OCI-LY1 (cell line): ENCODE results near the gene IFT74.

Experiments
- H2AFZ ChIP-seq: fragments of 200-600 bp; sonication (generic), shearing (Covaris generic); 2 replicates; pipeline ENCODE4 v1.6.0; 2014; ENCODE audit warnings: antibody characterized with exemption, mild to moderate bottlenecking, low read length
- H3F3A ChIP-seq: fragments of 200-600 bp; sonication (generic), shearing (Covaris generic); 2 replicates; pipeline ENCODE4 v1.6.0; 2014; ENCODE audit warnings: mild to moderate bottlenecking, antibody characterized with exemption, low read length, moderate library complexity; ENCODE audit not compliant: insufficient read depth
- H3K27ac ChIP-seq: fragments of 200-600 bp; sonication (generic); 2 replicates; pipeline ENCODE4 v1.5.1; 2014; ENCODE audit warnings: low read length, mixed run types, mild to moderate bottlenecking, low read depth; ENCODE audit not compliant: poor library complexity, severe bottlenecking
- H3K27me3 ChIP-seq: fragments of 200-600 bp; sonication (generic); 2 replicates; pipeline ENCODE4 v1.6.0; 2014; ENCODE audit warnings: antibody characterized with exemption, mild to moderate bottlenecking, low read length, moderate library complexity; ENCODE audit not compliant: insufficient read depth
- H3K36me3 ChIP-seq: fragments of 200-600 bp; sonication (generic); 2 replicates; pipeline ENCODE4 v1.6.1; 2014; ENCODE audit warnings: mild to moderate bottlenecking, antibody characterized with exemption, low read length, moderate library complexity, mixed read lengths; ENCODE audit not compliant: insufficient read depth
- H3K4me1 ChIP-seq: fragments of 200-600 bp; sonication (generic); 2 replicates; pipeline ENCODE4 v1.5.1; 2014; ENCODE audit warnings: mild to moderate bottlenecking, low read length, moderate library complexity; ENCODE audit not compliant: insufficient read depth, severe bottlenecking
- H3K4me2 ChIP-seq: fragments of 200-600 bp; sonication (generic), shearing (Covaris generic); 2 replicates; pipeline ENCODE4 v1.6.1; 2014; ENCODE audit warnings: low read length
- H3K4me3 ChIP-seq: fragments of 200-600 bp; sonication (generic); 2 replicates; pipeline ENCODE4 v1.5.1; 2014; ENCODE audit warnings: low read length, low read depth, mild to moderate bottlenecking, mixed read lengths; ENCODE audit not compliant: poor library complexity, severe bottlenecking
- H3K79me2 ChIP-seq: fragments of 200-600 bp; shearing (Covaris generic); 2 replicates; pipeline ENCODE4 v1.6.1; 2016; ENCODE audit warnings: mixed run types, low read length, mixed read lengths; ENCODE audit not compliant: insufficient read depth
- H3K9ac ChIP-seq: fragments of 200-600 bp; sonication (generic), shearing (Covaris generic); 2 replicates; pipeline ENCODE4 v1.6.1; 2014; ENCODE audit warnings: mild to moderate bottlenecking, low read length, mixed read lengths
- H3K9me2 ChIP-seq: fragments of 200-600 bp; sonication (generic), shearing (Covaris generic); 2 replicates; pipeline ENCODE4 v1.6.1; 2014; ENCODE audit warnings: low read depth, mild to moderate bottlenecking, low read length, mixed read lengths
- H3K9me3 ChIP-seq: fragments of 200-600 bp; shearing (Covaris generic); 2 replicates; pipeline ENCODE4 v1.6.1; 2014; ENCODE audit warnings: low read length, mixed read lengths
- H4K20me1 ChIP-seq: fragments of 200-600 bp; sonication (generic), shearing (Covaris generic); 2 replicates; pipeline ENCODE4 v1.6.0; 2016; ENCODE audit warnings: mild to moderate bottlenecking, low read length; ENCODE audit not compliant: insufficient read depth
- CTCF ChIP-seq: fragments of 200-600 bp; sonication (generic), shearing (Covaris generic); IDR thresholded peaks from 2 replicates; pipeline ENCODE4 v1.5.1; 2017; ENCODE audit warnings: mild to moderate bottlenecking, antibody characterized with exemption, low read length, moderate library complexity, mixed read lengths
- EZH2 ChIP-seq: fragments of 200-600 bp; sonication (generic), shearing (Covaris generic); IDR thresholded peaks from 2 replicates; pipeline ENCODE4 v1.8.0; 2017; ENCODE audit warnings: borderline replicate concordance, mixed run types, mild to moderate bottlenecking, antibody characterized with exemption, low read length, moderate library complexity, mixed read lengths

The IFT74 gene

GRCh38 chr9:26937816-26938371 is 18.3 kb upstream of the IFT74 start:
- Histone ChIP-seq H2AFZ (no peak overlapping the region), H3K4me2 (no peak overlapping the region), H3K9ac (no peak overlapping the region), H3K4me1 (no peaks in the 10 kb centered on the region), H3F3A (no peaks in the 10 kb centered on the region), H3K27me3 (no peaks in the 10 kb centered on the region), H3K4me3 (no peak overlapping the region), H3K27ac (no peak overlapping the region), H3K9me3 (no peaks in the 10 kb centered on the region), H3K9me2 (no peaks in the 10 kb centered on the region), H4K20me1 (0 out of 2 replicates have a peak, but pooled peaks cover 3% of the 10 kb centered on the region), H3K79me2 (peaks cover 92% of the 10 kb centered on the region), H3K36me3 (peaks cover 52% of the 10 kb centered on the region)
- TF ChIP-seq EZH2 (no peak), CTCF (no peak)

- peaks cover 60% of the 10 kb centered on the region for H3K36me3 ChIP-seq
- H3K4me2 ChIP-seq: no peak overlapping the region
Observed at GRCh38 chr9:26939955-26940711, 16.1 kb upstream of the IFT74 start.

GRCh38 chr9:26940779-26941178 is 15.4 kb upstream of the IFT74 start:
- Histone ChIP-seq H3K36me3 (peaks cover 59% of the 10 kb centered on the region), H3K27me3 (no peaks in the 10 kb centered on the region), H3K4me2 (no peak overlapping the region), H3K79me2 (peaks cover 100% of the 10 kb centered on the region), H3F3A (no peaks in the 10 kb centered on the region), H3K4me3 (no peak overlapping the region), H3K9me3 (no peaks in the 10 kb centered on the region), H3K9me2 (no peaks in the 10 kb centered on the region), H2AFZ (no peak overlapping the region), H4K20me1 (0 out of 2 replicates have a peak, but pooled peaks cover 3% of the 10 kb centered on the region), H3K9ac (no peak overlapping the region), H3K4me1 (peaks cover 17% of the 10 kb centered on the region), H3K27ac (no peak overlapping the region)
- TF ChIP-seq EZH2 (no peak), CTCF (no peak)

More at GRCh38 chr9:26939955-26940711, 16.1 kb upstream of the IFT74 start:
- Histone ChIP-seq H3F3A (no peaks in the 10 kb centered on the region), H4K20me1 (0 out of 2 replicates have a peak, but pooled peaks cover 3% of the 10 kb centered on the region), H3K9ac (no peak overlapping the region), H3K4me1 (peaks cover 10% of the 10 kb centered on the region), H2AFZ (no peak overlapping the region), H3K4me3 (no peak overlapping the region), H3K27ac (no peak overlapping the region), H3K9me2 (no peaks in the 10 kb centered on the region), H3K79me2 (peaks cover 100% of the 10 kb centered on the region), H3K9me3 (no peaks in the 10 kb centered on the region), H3K27me3 (no peaks in the 10 kb centered on the region)
- no peak for TF ChIP-seq CTCF
- no peak for TF ChIP-seq EZH2
